Activated T-helper 9 cell treated with anti-CD3 and anti-CD28 coated beads, Interleukin-2, amount 50 U/mL, for 16 hours (primary cell): ENCODE data around the gene SBF2.

ENCODE experiments used
- DNase-seq: peaks from one replicate; pipeline ENCODE4 v3.0.0-alpha.2; 2020; ENCODE audit warnings: low read depth

The SBF2 gene

DNA sequence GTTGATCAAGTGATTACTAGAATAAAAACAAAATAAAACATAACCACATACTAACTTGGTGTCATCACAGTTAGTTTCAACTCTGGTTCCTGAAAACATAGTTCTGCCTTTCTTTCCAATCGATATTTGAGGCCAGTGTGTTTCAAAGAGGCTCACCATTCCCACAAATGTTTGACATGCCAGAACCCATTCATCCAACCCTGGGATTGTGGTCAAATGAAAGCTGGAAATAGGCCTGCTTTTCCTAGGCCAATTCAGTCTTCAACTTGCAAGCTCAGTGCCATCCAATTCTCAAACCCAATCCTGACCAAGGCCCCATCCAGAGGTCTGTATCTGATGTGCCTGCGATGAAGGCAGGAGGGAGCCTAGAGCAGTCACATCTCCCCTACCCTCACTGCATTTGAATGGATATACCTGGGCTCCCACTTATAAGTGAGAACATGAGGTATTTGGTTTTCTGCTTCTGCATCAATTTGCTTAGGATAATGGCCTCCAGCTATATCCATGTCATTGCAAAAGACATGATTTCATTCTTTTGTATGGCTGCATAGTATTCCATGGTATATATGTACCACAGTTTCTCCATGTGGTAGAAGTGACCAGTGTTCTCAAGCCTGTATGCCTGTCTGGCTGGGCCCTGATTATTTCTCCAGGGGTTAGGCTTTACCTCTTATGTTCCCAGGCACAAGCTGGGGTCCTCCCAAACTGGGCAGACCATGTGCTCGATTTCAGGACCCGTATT, 486.9 kb downstream of the SBF2 start:
- DNase-seq, result no peak

DNA sequence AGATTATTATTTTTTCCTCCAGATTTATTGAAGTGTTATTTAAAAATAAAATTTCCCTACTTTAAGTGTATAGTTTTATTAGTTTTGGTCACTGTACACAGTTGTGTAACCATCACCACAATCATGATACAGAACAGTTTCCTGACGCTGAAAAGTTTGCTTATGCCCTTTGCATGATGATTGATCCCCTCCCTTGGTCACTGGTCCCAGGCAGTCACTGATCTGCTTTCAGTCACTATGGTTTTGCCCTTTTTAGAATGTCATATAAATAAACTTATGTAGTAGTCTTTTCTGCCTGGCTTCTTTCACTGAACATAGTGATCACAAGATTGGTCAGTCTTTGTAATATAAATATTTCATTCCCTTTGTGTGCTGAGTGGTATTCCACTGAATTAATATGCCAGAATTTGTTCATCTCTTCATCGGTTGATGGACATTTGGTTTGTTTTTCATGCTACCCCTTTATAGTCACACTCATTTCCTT, 489.6 kb downstream of the SBF2 start:
- no peak for DNase-seq

DNA sequence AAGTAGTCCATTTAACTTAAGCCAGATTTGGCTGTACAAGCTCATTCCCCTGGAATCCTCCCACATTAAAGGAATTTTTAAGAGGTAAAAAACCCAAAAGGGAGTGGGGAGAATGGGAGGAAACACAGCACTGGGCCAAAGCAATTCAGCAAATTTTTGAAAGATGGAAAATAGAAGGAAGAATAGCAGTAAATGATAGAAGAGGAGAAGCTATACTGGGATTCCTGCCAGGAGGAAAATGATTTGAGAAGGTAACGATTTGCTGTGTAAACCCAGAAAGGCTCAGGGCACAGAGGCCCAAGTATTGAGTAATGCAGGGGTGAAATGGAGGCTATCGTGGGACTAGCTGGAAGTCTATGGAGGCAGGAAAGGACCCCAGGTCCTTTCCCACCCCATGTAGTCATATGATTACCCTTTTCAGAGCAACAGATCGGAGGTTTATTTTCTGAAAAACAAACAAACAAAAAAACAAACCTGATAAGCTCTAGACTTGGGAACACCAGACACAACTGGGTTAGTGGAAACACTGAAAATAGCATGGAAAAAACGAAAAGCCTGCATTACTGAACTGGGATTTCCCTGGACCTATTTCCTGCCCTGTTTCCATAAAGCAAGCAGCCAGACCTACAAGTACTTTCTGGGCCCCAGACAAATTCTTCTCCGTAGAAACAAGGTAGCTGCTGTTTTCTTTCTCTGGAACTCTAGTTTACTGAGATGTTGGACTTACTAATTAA, 490.2 kb downstream of the SBF2 start:
- DNase-seq, result no peak

DNA sequence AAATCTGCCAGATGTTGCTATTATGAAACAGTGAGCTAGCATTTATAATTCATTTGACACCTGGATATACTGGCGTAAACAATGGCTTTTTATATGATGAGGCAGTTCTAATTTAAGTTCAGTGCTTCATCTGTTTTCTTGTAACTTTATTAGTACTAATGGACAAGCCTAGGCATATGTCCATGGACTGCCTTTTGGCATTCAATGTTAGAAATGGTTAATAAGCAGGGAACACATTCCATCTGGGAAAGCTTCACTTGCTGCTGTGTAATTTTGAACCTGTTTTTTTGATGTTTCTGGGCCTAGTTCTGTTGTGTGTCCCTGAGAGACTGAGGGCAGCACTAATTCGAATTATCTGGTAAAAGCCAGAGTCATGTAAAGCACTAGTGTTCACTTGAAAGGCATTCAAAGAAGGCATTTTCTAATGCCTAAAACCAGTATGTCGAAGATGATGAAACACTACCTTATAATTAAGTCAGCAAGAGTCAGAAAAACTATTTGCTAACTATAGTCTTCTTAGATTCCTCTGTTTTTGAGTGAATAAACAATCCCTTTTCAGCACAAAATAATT, 491.6 kb downstream of the SBF2 start:
- DNase-seq, result no peak

DNA sequence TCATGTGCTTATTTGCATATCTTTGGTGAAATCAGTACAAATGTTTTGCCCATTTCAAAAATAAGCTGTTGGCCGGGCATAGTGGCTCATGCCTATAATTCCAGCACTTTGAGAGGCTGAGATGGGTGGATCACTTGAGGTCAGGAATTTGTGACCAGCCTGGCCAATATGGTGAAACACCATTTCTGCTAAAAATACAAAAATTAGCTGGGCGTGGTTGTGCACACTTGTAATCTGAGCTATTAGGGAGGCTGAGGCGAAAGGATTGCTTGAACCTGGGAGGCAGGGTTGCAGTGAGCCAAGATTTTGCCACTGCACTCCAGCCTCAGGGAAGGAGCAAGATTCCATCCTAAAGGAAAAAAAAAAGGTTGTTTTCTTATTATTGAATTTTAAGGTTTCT, 494.1 kb downstream of the SBF2 start:
- no peak for DNase-seq

DNA sequence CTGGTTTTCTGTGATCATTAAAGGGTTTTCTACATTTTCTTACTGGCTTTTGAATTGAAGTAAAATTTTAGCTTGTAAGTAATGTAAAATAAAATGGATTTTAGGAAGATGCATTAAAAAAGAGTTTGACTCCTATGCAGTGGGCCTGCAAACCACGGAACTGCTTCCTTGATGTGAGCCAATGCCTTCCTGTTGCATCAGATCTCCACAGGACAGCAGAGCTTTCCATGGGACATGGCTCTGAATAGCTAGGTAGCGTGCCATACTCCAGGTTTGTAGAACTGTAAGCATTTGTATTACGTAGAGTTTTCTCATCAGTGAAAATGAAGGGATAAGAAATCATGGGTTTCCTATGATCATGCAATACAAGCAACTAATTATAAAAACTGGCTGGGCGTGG, 496.7 kb downstream of the SBF2 start:
- no peak for DNase-seq

DNA sequence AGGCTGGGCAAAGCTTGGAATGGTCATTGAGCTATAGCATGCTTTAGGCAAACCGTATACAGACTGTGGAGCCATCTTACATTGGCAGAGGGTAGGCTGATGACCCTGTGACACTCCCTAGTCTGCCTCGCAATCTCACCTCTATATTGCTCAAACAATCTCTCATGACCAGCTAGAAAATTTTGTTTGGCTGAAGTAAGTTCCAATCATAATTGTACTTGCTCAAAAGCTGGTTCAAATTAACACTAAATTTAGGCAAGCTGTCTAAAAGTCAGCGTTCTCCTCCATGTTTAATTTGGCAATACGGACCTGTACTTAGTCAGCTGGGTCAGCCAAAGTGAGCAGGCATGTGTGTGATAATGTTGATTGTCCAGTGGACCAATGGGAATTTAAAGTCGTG, 497.2 kb downstream of the SBF2 start:
- DNase-seq, result no peak

DNA sequence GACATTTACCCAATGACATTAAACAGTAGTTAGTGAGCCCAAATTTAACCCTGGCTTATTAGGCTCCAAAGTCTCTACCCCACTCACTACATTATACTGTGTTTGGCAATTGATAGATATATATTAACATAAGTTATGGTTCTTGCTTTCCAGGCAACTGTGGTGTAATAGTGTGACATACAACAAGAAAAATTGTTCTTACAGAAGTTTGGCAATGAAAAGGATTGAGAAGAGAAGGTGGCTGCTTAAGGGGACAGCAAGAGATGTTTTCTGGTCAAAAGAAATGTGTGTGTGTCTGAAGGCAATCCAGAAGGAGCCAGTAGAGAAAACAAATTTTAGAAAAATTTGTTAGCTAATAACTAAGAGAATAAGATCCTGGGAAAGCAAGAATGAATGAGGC, 497.8 kb downstream of the SBF2 start:
- no peak for DNase-seq

DNA sequence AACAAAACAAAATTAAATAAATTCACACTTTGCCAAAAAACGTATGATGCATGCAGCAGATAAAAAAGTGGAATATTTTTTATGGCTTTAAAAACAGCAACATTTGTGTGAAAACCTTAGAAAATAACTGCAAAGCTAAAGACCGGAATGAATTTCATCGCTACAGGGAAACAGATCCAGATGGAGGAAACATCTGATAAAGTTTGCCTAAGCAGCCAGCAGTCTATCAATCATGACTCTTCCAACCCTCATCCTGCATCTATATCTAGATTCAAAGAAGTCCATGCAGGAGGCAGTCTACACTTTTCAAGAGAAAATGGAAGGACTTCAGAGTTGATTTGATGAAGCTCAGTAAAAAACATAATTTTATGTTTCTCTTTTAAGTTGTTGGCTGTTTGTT, 503.3 kb downstream of the SBF2 start:
- DNase-seq, result no peak

DNA sequence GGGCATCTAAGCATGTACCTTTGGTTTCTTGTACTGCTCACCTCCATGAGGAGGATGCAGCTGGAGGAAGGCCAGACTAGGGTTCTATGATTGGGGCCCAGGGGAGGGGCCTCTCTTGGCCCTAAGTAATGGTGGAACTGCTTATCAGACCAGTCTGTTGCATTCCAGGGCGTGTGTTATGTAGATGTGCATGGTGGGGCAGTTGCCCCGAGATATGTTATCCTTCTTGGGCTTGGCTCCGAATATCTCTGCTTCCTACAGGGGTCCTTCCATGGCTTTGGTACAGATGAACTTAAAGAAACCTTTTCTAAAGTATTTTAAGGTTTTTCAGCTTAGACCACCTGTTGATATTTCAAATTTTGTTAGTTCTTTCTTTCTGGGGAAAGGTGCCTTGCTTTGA, 504.1 kb downstream of the SBF2 start:
- DNase-seq, result no peak

DNA sequence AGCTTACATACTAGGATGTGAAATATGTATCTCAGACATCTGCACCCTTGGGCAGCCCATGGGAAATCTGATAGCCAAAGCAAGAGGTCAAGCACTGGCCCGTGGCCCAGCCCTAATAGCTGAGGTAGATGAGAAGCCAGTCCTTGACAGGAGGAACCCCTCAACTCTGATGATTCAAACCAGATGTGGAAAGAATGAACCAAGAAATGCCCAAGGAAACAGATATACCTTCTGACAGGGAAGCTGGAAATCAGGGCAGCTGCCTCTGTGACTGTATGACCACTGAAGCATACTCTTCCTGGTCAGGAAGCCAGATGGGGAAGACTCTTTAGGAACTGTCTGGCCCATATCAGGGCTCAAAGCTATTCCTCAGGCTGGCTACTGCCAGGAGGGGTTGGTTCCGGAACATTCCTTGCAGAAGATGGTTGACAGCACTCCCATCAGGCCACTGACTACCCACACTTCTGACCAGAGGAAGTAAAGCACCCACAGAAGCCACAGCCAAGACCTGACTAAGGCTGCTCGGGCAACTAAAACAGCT, 506.0 kb downstream of the SBF2 start:
- DNase-seq, result no peak

DNA sequence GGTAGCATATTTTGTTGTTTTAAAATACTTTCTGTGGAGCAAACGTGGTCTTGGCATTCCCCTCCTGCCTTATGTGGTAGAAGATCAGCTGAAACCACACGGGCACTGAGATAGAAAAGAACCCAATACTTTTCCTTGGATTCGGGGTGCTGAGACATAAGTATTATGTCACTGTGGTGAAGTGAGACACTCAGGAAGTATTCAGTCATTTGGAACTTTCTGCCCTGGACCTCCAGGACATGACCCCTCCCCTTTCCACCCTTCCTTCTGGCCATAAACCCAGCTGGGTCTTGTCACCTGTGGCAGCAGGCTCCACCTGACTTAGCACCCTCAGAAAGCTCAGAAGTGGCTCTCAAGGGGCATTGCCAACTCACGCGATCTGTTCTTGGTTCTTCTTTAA, 506.8 kb downstream of the SBF2 start:
- no peak for DNase-seq

DNA sequence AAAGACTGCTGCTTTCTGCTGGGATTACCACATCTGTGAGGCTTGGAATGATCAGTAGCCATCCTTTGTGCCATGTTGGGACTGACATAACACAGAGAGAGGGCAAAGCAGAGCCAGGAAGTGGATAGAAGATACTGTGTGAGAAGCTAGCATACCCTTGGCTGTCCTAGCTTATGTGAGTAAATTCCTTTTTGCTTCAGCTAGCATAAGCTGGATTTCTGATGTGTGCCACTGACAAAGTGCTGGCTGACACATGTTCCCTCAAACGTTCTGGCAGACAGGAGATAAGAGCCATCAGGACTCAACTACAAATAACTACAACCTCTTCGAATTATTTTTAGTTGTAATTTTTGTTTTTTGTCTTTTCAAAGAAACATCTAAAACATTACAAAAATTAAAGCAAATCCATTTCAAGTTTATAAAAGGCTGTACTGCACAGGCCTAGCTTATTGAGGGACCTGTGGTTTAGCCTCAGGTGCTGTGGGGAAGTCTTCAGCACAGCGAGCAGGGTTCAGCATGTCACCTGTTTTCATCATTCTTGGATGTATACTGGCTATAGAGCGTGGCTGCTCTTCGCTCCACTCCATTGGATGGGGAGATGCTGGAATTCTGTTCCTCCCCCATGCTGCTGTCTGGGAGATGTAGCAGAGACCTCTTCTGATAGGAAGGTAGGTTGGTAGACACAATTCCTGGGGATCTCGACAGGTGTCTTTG, 509.3 kb downstream of the SBF2 start:
- DNase-seq, result no peak

DNA sequence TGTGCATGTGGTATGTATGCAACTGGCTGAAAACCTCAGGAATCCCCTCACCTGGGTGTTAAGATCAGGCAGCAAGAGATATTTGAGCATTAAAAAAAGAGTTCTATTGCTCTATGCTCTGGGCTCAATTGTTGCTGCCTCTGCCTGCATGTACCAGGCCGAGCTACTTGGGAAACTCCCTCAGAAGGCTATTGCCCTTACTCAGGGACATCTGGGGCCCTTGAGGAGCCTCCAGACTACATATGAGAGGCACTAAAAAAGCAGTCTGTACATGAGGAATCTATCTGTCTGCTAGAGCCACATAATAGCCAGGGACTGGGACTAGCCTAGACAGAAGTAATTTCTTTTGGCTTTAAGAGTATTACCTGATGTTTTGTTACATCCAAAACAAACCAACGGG, 510.0 kb downstream of the SBF2 start:
- no peak for DNase-seq

DNA sequence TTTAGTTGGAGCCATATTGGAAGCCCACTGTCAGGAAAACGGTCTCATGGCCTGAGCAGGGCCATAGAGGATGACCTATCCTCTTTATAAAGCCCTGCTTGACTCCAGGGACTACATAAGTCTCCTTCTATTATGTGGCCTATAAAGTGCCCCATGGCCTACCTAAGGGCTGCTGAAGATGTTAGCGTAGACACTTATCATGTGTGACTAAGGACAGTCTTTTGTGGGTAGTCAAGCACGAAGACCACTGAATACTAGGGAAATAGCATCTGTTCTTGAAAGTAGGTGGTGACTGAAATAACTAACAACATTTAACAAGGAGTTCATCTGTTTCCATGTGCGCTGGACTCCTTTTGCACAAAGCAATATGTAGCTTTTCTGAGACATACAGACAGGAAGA, 513.1 kb downstream of the SBF2 start:
- no peak for DNase-seq

DNA sequence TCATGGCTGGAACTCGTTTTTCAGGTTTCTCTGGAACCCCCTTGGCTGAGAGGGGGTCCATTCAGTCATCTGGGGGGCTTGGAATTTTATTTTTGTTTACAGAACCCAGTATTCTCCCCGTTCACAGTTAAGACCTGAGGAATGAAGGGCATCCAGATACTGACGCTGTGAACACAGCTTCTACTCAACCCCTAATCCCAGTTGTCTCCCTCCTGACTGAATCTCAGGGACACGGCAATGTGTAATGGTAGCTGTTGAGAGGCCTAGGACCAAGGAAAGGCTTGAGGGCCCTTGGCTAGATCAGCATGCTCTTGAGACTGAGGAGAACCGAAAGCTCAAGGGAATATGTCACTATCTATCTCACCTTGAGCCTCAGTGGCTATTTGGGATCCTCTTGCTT, 516.5 kb downstream of the SBF2 start:
- DNase-seq, result no peak

DNA sequence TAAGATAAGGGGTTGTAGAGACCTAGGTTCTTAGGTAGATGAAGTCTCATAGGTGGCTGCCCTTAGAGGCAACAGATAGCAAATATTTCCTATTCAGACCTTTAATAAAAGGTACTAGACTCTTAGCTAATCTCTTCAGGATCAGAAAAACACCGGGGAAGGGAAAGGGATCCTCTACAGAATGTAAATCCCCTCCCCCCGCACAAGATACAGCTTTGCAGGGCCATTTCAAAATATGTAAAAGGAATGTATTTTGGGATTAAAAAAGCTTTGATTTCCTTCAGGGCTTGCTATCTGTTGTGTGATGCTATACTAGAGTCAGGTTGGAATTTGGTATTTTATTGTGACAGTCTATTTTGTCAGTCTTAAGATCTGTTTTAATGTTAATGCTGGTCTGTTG, 517.0 kb downstream of the SBF2 start:
- no peak for DNase-seq

DNA sequence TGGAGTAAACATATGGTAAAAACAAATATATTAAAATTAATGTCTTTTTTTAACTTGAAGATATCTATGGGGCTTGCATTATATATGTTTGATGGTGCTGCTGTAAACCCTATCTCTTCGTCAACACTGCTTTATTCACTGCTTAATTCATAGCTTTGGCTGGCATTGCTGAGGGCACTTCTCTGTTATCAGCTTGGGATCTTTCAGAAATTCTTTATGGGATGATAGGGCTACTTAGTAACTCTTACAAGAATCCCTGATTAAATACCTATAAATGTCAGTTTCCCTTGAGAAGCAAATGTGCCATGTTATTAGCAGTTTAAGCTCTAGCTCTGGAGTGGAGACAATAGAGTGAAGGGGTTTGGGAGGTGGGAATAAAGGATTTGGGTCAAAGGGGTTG, 517.8 kb downstream of the SBF2 start:
- DNase-seq, result no peak

DNA sequence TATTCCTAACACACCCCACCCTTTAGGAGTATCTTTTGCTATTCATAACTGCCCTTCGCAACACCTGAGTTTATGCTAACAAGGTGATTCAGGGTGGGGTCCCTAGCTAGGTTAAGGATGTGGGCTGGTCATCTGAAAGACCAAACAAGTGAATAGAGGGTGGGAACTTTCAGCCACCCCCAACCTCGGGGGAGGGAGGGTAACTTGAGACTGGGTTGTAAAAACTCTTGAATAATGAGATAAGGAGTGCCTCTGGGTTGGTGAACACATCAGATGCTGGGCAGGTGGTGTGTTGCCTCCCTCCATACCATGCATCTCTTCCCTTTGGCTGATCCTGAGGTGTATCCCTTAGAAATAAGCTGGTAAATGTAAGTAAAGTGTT, 518.6 kb downstream of the SBF2 start:
- no peak for DNase-seq

DNA sequence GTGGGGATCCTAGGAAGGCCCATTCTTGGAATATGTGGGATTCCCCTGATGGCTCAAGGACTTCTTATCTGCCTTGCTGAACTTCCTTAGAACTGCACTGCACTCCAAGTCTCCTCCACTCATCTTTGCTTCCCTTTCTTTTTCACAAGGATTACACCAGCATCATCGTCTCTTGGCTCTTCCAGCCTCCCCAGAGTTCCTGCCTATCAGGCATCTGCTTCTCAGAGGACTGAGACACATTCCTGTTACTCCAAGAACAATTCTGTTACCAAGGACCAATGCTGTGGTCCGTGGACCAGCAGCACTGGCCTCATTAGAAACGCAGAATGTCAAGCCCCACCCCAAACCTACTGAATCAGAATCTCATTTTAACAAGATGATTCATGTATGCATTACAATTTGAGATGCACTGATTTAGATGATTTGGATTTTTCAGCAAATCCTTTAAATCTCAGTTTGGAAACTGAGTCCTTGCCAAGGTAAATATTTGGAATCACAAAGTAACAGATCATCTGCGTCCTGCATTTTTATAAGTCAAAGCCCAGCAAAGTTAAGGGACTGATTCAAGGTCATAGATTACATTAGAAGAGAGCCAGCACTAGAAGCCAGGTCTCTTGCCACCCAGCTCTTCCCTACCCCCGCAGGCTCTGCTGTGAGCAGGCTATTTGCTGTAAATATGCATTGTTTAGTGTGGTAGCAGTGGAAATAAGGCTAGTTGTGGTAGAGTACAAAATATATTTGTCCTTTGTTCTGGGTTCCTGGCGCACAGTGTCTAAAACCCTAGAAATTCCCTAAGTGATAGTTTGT, 519.2 kb downstream of the SBF2 start:
- DNase-seq, result no peak

DNA sequence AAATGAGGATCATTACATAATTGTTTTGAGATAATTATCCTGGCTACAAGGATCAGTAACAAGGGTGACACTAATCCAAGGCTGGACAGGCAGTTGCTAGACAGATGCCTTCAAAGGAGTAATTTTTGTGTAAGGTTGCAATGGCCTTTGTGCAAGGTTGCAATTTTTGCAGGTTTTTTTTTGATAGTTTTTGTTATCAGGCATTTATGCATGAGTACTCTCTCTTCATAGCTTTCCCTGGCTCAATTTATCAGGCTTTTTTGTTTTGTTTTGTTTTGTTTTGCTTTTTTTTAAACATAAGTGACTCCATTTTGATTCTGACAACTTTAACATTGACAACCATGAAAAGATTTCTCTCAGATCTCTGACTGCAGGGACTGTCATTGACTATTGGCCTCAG, 519.9 kb downstream of the SBF2 start:
- no peak for DNase-seq

DNA sequence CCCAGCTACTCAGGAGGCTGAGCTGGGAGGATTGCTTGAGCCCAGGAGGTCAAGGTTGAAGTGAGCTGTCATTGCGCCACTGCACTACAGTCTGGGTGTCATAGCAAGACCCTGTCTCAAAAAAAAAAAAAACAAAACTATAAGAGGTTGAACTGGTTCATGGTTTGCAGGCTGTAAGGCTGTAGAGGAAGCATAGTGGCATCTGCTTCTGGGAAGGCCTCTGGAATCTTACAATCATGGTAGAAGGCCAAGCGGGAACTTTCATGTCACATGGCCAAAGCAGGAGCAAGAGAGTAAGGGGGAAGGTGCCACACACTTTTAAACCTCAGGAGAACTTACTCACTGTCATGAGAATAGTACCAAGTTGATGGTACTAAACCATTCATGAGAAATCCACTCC, 520.5 kb downstream of the SBF2 start:
- no peak for DNase-seq
